Measurements from ENCODE around the gene TANGO2. TPM values are rescaled to one million over a fixed set of nuclear protein-coding genes. Genes with fewer than 3 reads are reported as not detected.

Gene TANGO2
- total RNA-seq, 1 experiment from 2014 or later = 17.0 TPM

DNA sequence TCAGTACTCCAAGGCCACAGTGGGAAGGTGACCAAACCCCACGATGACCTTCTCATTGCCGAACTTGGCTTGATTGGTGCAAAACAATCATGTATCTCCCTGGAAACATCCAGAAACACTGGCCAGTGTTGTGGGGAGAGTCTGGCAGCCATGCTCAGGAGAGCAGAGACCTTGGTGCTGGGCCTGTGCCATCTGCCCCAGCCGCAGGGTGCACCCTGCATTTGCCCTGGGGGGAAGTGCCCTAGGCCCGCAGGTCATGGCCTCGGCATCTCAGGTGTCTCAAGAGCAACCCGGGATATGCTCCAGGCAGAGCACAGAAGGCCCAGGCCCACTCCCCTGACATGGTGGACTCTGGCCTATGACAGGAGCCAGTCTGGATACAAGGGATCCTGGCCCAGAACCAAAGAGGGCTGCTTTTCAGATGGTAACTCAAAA is 28.0 kb upstream of the TANGO2 start (continued):
- TF ChIP-seq REST (IDR thresholded peaks at IDR 0.05; ENCODE audit: low read depth) = no peak
- no peak for TF ChIP-seq ELF1 (IDR thresholded peaks at IDR 0.05; ENCODE audit: borderline replicate concordance, low read depth)

GRCh38 chr22:19993926-19994325 is 27.0 kb upstream of the TANGO2 start:
- H3K79me2 ChIP-seq (ENCODE audit: insufficient read depth, low read length) = no peaks in the 10 kb centered on the region
- ChIA-PET CTCF (no interaction called here), POLR2A (no interaction called here), RAD21 (ENCODE audit: low non-redundant PET in 1 of 2, low total read pairs in 2 of 2, uncharacterized antibody in 2 of 2, unreplicated experiment in 2 of 2) (no interaction called here)
- DNase-seq (ENCODE audit: low read depth, low spot score) (no peak), ATAC-seq (no peak)
- no peaks in the 10 kb centered on the region for H3K36me3 ChIP-seq (ENCODE audit: control insufficient read depth in 1 of 2, insufficient read depth in 2 of 2, low read length in 2 of 2)
- no peaks in the 10 kb centered on the region for H3K27me3 ChIP-seq (ENCODE audit: insufficient read depth, low read length)
- H3K4me1 ChIP-seq (ENCODE audit: control insufficient read depth in 1 of 2, insufficient read depth in 2 of 2, low read length in 2 of 2) = no peaks in the 10 kb centered on the region; a peak in 1 of 4 replicates
- H2AFZ ChIP-seq (ENCODE audit: low read depth, low read length, poor library complexity, severe bottlenecking) = no peak overlapping the region
- H3K4me2 ChIP-seq (ENCODE audit: low read length) = no peak overlapping the region
- no peaks in the 10 kb centered on the region for H3K9me3 ChIP-seq (ENCODE audit: control insufficient read depth in 1 of 2, insufficient read depth in 1 of 2, low read depth in 1 of 2, low read length in 2 of 2)
- no TSS peak for BruUV-seq (replicated peaks)
- no peaks in the 10 kb centered on the region for H4K20me1 ChIP-seq (ENCODE audit: insufficient read depth)
- H3K9me2 ChIP-seq (ENCODE audit: insufficient read depth) = no peaks in the 10 kb centered on the region
- intact Hi-C loops (cut with micrococcal nuclease) = no loop called here
- no peak overlapping the region for H3K4me3 ChIP-seq (replicated peaks in 1 of 2; ENCODE audit: low read depth in 1 of 2, low read length in 2 of 2)
- H3K9ac ChIP-seq (ENCODE audit: low read length) = no peak overlapping the region
- no peak overlapping the region for H3K27ac ChIP-seq (ENCODE audit: low read depth, low read length)
- TF ChIP-seq ZNF274 (IDR thresholded peaks at IDR 0.05; ENCODE audit: low read depth, low read length) = no peak
- TF ChIP-seq SRF (IDR thresholded peaks at IDR 0.05; ENCODE audit: low read depth) = no peak
- TF ChIP-seq YY1 (IDR thresholded peaks at IDR 0.05; ENCODE audit: extremely low read depth, insufficient replicate concordance, low read depth, low read length) = no peak
- no peak for TF ChIP-seq CTCF (IDR thresholded peaks at IDR 0.05 in 2 of 3, conservative IDR thresholded peaks at IDR 0.05 in 1 of 3; ENCODE audit: borderline replicate concordance in 1 of 3, insufficient read depth in 1 of 3, low read depth in 2 of 3, low read length in 2 of 3)
- TF ChIP-seq CEBPB (IDR thresholded peaks at IDR 0.05; ENCODE audit: low read depth) = no peak
- no peak for TF ChIP-seq EZH2phosphoT487 (IDR thresholded peaks at IDR 0.05; ENCODE audit: borderline replicate concordance)
- TF ChIP-seq ZFX (IDR thresholded peaks at IDR 0.05) = no peak
- no peak for TF ChIP-seq ZBTB33 (IDR thresholded peaks at IDR 0.05; ENCODE audit: extremely low read depth, insufficient replicate concordance, low read length)
- TF ChIP-seq SIN3A (IDR thresholded peaks at IDR 0.05; ENCODE audit: low read depth) = no peak
- no peak for TF ChIP-seq REST (IDR thresholded peaks at IDR 0.05; ENCODE audit: low read depth)
- no peak for TF ChIP-seq RAD21 (IDR thresholded peaks at IDR 0.05; ENCODE audit: low read depth)
- TF ChIP-seq MAX (IDR thresholded peaks at IDR 0.05) = no peak

Measured in HCT116 (cell line).